A673 (cell line): Measurements from ENCODE around the gene IFNA5. TPM values are rescaled to one million over a fixed set of nuclear protein-coding genes. Genes with fewer than 3 reads are reported as not detected.

Experiments
- BruUV-seq: library from RNA; stranded (reverse); fragments of 400-500 nt; replicated peaks from 2 replicates; lab custom pipeline; 2021; lab: Mats Ljungman, UMichigan
- CTCF ChIA-PET: fragments of 300-600 bp; sonication (Branson Sonifier 250); formaldehyde crosslinking; loops from one replicate; lab custom pipeline; 2022; ENCODE audit warnings: antibody characterized with exemption; lab: Charles Lee
- POLR2A ChIA-PET: fragments of 300-600 bp; sonication (Branson Sonifier 250); formaldehyde crosslinking; loops from one replicate; lab custom pipeline; 2022; ENCODE audit warnings: antibody characterized with exemption; ENCODE audit not compliant: low non-redundant PET; lab: Charles Lee
- DNase-seq: peaks from one replicate; pipeline ENCODE4 v3.0.0-alpha.2; 2015; ENCODE audit warnings: low spot score
- H3K27ac ChIP-seq: fragments of 200-600 bp; sonication (generic); 2 replicates; pipeline ENCODE4 v1.5.1; 2016; ENCODE audit warnings: mixed run types, low read depth, mild to moderate bottlenecking, mixed read lengths, antibody characterized with exemption, low read length; ENCODE audit not compliant: poor library complexity, severe bottlenecking
- H3K27me3 ChIP-seq: fragments of 200-600 bp; sonication (generic); replicated peaks from 2 replicates; pipeline ENCODE4 v1.6.1; 2017; ENCODE audit warnings: mixed run types, low read depth, mild to moderate bottlenecking, mixed read lengths, antibody characterized with exemption, low read length; ENCODE audit not compliant: insufficient read depth, poor library complexity
- H3K36me3 ChIP-seq: fragments of 200-600 bp; sonication (generic); 2 replicates; pipeline ENCODE4 v1.6.1; 2016; ENCODE audit warnings: mixed run types, mild to moderate bottlenecking, mixed read lengths, antibody characterized with exemption, low read length; ENCODE audit not compliant: insufficient read depth, poor library complexity, severe bottlenecking
- H3K4me1 ChIP-seq: fragments of 200-600 bp; sonication (generic); 2 replicates; pipeline ENCODE4 v1.6.1; 2017; ENCODE audit warnings: mixed run types, mild to moderate bottlenecking, mixed read lengths, antibody characterized with exemption, low read length; ENCODE audit not compliant: insufficient read depth, poor library complexity, severe bottlenecking
- H3K4me3 ChIP-seq: fragments of 200-600 bp; sonication (generic); 2 replicates; pipeline ENCODE4 v1.5.1; 2016; ENCODE audit warnings: low read depth, mixed run types, mild to moderate bottlenecking, mixed read lengths, low read length; ENCODE audit not compliant: poor library complexity, severe bottlenecking
- H3K9me3 ChIP-seq: fragments of 200-600 bp; sonication (generic); 2 replicates; pipeline ENCODE4 v1.6.1; 2016; ENCODE audit warnings: mixed run types, low read depth, mild to moderate bottlenecking, mixed read lengths, antibody characterized with exemption, low read length; ENCODE audit not compliant: poor library complexity, severe bottlenecking
- CTCF ChIP-seq: fragments of 300-800, 200-600 bp; sonication (generic); conservative IDR thresholded peaks from 2 replicates; pipeline ENCODE4 v1.5.1; 2017; ENCODE audit warnings: low read depth, mild to moderate bottlenecking, antibody characterized with exemption, low read length, moderate library complexity, mixed read lengths
- EZH2 ChIP-seq: fragments of 200-600 bp; sonication (generic); IDR thresholded peaks from 2 replicates; pipeline ENCODE4 v1.6.1; 2017; ENCODE audit warnings: borderline replicate concordance, low read depth, mild to moderate bottlenecking, mixed read lengths, antibody characterized with exemption, low read length; ENCODE audit not compliant: poor library complexity, severe bottlenecking
- intact Hi-C: fragments of 100-400 bp; cut with micrococcal nuclease; formaldehyde crosslinking; loops from one replicate; pipeline ENCODE4 v1.10.0; 2022; ENCODE audit not compliant: unreplicated experiment
- total RNA-seq: library from RNA; stranded (reverse); gene quantifications from 2 replicates; pipeline ENCODE4 v1.2.3, GENCODE V29; 2021

The IFNA5 gene
- total RNA-seq, 1 experiment from 2014 or later, result not detected

- no peak overlapping the region for H3K4me3 ChIP-seq
- peaks cover 8% of the 10 kb centered on the region for H3K27me3 ChIP-seq
- BruUV-seq, result no TSS peak
- ChIA-PET CTCF (no interaction called here), POLR2A (no interaction called here)
- no peaks in the 10 kb centered on the region for H3K4me1 ChIP-seq
- intact Hi-C loops, result no loop called here
- H3K9me3 ChIP-seq, result no peaks in the 10 kb centered on the region
- TF ChIP-seq EZH2, result no peak
- TF ChIP-seq CTCF, result no peak
- no peaks in the 10 kb centered on the region for H3K36me3 ChIP-seq
- no peak overlapping the region for H3K27ac ChIP-seq
- no peak for DNase-seq
These were observed 9.0 kb upstream of the IFNA5 start for GRCh38 chr9:21314152-21314551.

GRCh38 chr9:21311889-21312288 lies 6.8 kb upstream of the IFNA5 start:
- Histone ChIP-seq H3K36me3 (no peaks in the 10 kb centered on the region), H3K9me3 (no peaks in the 10 kb centered on the region), H3K4me1 (no peaks in the 10 kb centered on the region), H3K27ac (no peak overlapping the region), H3K27me3 (peaks cover 18% of the 10 kb centered on the region), H3K4me3 (no peak overlapping the region)
- intact Hi-C loops, result no loop called here
- ChIA-PET CTCF (no interaction called here), POLR2A (no interaction called here)
- no TSS peak for BruUV-seq
- DNase-seq, result no peak
- TF ChIP-seq CTCF (no peak), EZH2 (no peak)

- Histone ChIP-seq H3K27ac (no peak overlapping the region), H3K9me3 (no peaks in the 10 kb centered on the region), H3K4me1 (no peaks in the 10 kb centered on the region), H3K27me3 (peaks cover 13% of the 10 kb centered on the region), H3K4me3 (no peak overlapping the region), H3K36me3 (no peaks in the 10 kb centered on the region)
- intact Hi-C loops, result no loop called here
- TF ChIP-seq CTCF, result no peak
- no peak for TF ChIP-seq EZH2
- CTCF ChIA-PET, result no interaction called here
- POLR2A ChIA-PET, result no interaction called here
- BruUV-seq, result no TSS peak
- DNase-seq, result no peak
These were observed 9.1 kb downstream of the IFNA5 start for GRCh38 chr9:21295992-21296391.
